Nucleus accumbens (tissue), 56 donors: ENCODE measurements around the gene PRSS50.
"Not testable (repeated sequence)": the region's sequence is repeated elsewhere in the genome, so short reads cannot be mapped to it uniquely, and the experiment has no call there.

ENCODE experiments used
- DNase-seq, 56 donors: peaks; one replicate each; lab custom pipeline; 2025; lab: John Stamatoyannopoulos, UW

Gene PRSS50

DNA sequence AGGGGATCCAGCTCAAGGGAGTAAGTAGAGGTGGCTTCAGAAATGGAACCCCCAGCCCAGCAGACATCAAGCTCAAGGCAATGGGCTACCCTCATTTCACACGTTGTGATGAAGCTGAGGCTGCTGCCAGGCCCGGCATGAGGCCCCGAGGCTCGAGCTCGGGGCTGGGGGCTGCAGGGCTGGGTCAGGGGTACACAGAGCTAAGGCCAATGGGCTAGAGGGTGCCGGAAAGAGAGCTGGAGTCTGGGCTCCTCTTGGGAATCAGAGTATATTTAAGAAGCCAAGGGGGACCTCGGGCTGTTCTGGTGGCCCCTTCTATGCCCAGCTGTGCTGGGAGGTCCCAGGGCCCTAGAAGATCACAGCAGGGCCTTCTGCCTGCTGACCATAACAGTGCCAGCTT lies 7.4 kb downstream of the PRSS50 start:
- no peak for DNase-seq

DNA sequence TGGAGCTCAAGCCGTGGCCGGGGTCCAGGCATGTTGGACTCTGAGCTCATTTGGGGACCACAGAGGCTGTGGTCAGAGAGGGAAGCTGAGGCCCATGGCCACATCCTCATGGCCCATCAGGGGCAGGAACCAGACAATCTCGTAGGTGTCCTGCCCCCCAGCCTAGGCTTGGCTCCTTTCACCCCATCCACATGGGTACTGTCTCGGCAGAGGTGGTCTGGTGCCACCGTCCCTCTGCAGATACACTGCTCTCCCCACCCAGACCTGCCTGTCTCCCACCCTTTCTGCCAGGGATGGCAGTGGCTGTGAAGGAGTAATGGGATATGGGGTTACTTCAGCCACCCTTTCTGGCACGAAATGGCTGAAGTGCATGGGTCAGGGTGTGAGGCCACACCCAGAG lies 7.9 kb downstream of the PRSS50 start:
- DNase-seq, result no peak

DNA sequence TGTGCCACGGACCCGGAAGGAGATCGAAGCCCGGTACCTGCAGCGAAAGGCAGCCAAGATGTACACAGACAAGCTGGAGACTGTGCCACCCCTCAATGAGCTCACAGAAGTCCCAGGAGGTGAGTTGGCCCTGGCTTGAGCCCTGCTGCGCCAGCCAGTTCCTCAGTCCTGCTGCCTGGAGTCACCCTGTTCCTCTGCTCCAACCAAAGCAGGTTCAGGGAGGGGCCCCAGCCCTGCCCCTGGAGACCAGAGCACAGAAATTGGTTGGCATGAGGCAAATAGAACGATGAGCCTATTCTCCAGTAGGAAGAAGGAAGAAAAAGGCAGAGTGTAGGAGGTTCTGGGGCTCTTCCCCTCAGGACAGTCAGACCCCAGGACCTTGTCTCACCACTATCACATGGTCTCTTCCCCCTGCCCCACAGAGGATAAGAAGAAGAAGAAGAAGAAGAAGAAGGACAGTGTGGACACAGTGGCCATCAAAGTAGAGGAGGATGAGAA lies 8.5 kb downstream of the PRSS50 start:
- no peak for DNase-seq

DNA sequence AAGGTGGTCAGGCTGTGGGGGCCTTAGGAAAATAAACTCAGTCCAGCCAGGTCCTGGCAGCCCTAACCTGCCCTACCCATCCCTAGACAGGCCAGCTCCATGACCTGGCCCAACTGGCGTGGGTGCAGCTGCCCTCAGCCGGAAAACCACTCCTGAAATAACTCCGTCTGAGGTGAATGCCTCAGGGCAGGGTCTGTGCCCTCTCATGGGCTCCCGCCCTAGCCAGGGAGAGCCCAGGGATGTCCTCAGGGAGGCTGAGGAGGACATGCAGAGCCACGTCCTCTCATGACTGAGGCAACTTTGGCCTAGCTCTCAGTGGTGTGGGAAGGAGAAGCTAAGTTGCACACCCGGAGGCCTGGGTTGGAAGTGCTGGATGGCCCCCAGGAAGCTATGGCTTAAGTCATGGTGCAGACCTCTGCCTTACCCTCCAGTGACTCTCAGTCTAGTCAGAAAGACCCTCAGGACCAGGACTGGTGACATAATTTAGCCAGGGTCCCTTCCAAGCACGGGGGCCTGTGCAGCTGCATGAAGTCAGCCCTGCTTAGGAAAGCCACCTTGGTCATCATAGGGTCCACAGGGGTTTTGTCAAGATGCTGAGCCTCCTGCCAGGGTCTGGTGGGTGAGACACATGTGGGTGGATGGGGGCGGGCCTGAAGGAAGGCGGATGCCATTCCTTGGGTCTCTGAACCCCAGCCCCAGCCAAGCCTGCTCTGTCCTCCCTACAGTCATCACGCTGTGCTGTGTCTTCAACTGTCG lies 9.1 kb downstream of the PRSS50 start:
- no peak for DNase-seq

DNA sequence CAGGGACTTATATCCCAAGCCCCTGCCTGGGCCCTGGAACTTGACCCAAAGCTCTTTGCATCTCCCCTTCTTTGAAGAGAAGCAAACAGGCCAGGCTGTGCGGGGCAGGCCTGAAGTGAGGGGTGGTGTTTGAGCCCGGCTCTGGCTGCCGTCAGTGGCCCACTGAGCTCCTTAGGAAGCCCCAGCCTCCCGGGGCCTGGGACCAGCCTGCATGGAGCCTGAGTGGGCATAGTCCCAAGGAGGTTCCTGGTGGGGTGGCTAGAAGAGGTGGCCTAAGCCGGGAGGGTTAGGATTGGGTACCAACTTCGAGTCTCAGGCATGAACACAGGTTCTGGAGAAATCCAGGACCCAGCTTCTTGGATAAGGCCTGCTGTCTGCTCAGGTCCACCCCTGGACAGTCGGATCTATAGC lies 10.1 kb downstream of the PRSS50 start:
- no peak for DNase-seq

DNA sequence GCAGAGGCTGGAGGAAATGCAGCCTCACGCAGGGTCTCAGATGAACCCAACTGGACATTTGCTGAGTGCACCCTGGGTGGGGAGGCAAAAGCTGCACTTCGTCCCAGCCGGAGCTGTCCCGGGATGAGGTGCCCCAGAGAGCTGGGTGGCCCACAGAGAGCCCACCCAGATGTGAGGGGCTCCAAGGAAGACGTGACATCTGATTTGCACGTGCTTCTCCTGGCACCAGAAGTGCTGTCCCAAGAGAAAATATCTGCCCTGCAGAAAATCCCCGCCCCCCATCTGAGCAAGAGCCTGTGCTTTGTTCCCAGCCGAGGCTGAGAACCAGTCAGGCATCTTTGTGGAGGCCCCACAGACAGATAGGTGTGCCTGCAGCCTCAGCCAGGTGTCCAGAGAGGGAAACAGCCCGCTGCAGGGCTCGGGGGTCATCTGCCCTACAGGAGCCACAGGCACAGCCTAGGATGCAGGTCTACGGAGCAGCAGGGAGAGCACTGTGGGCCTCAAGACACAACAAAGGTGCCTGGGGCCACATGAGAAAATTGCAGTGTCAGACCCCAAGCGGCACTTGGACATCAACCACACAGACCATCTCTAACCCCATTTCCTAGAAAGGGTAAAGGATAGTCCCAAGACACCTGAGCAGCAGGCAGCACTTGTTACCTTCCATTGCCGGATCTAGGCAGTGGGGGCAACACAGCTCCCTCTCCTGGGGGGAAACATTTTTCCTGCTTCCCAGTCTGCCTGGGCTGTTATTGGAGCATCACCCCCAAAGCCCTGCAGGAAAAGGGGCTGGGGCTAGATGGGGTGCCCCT lies 10.7 kb downstream of the PRSS50 start:
- DNase-seq, result no peak

DNA sequence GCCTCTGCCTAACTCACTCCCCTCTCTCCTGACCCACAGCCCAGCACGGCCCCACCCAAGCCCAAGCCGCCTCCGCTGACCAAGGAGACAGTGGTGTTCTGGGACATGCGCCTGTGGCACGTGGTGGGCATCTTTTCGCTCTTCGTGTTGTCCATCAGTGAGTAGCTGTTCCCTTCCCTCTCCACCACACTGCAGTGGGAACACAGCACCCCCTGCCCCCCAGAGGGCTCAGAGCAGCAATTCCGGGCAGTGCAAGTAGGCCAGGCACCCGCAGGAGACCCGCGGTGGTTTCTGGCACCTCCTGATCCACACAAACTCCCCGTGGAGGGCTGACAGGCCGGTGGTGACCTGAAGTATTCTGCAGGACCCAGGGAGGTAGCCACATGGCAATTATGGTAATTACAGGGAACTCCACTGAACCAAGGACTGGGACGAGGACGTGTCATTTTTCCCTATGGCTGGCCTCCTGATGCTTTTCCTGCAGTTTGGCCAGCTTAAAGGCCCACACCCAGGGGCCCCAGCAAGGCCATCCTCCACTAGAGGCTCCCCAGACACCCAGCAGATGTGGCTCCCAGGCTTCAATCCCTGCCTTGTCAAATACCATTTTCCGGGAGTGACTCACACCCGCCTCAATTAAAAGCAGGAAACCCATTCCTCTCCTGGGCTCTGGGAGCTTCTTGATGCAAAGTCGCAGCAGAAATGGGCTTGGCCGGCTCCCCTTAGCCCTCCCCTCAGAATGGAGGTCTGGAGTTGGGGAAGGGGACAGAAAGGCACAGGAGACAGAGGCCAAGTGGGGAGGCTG lies 11.7 kb downstream of the PRSS50 start:
- DNase-seq, result no peak

DNA sequence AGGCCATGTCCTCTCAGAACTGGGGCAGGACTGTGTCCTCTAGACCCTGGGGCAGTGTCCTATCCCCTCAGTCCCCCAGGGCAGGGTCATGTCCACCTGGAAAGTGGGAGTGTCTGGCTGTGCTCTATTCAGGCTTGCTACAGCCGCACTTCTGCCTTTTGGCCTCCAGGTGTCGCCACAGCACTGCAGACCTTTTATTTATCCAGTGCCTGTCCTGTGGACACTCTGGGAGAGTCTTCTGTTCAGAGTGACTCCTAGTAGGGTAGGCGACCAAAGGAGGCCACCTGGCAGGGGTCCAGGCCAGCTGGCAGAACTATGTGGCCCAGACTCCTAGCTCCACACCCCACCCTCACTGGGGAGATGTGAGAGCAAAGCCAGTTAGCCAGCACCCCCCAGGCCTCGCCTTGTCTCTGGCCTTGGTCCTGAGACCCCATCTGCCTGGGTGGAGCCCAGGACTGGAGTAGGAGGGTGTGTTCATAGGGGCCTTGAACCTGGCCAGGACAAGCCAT lies 12.6 kb downstream of the PRSS50 start:
- DNase-seq, result peak in 48 of 56 donors; percentile 21 to 82 (median 46)

DNA sequence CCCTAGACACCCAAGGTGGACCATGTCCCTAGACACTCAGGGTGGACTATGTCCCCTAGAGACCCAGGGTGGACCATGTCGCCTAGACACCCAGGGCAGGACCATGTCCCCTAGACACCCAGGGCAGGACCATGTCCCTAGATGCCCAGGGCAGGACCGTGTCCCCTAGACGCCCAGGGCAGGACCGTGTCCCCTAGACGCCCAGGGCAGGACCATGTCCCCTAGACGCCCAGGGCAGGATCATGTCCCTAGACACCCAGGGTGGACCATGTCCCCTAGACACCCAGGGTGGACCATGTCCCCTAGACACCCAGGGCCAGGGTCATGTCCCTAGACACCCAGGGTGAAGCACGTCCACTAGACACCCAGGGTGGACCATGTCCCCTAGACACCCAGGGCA lies 13.3 kb downstream of the PRSS50 start:
- not testable (repeated sequence) for DNase-seq

DNA sequence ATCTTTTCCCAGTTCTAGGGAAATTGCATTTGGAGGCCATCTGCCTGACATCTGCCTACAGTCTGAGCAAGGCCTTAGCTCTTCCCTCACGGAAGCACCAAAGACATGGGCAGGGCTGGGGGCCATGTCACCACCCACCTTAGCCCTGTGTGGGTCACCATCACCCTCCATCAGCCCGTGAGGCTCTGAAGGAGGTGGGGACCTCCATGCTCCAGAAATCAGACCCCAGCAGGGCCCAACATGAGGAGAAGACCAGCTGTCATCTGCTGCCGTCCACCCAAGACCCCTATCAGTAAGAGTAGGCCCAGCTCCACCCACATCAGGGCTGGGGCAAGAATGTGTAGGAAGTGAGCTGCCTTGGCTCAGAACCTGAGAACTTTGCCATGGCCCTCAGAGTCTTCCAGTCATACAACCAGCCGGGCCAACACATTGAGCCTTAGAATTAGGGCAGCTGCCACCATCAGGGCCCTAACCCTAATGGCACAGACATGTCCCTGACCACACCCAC lies 14.6 kb downstream of the PRSS50 start:
- no peak for DNase-seq

DNA sequence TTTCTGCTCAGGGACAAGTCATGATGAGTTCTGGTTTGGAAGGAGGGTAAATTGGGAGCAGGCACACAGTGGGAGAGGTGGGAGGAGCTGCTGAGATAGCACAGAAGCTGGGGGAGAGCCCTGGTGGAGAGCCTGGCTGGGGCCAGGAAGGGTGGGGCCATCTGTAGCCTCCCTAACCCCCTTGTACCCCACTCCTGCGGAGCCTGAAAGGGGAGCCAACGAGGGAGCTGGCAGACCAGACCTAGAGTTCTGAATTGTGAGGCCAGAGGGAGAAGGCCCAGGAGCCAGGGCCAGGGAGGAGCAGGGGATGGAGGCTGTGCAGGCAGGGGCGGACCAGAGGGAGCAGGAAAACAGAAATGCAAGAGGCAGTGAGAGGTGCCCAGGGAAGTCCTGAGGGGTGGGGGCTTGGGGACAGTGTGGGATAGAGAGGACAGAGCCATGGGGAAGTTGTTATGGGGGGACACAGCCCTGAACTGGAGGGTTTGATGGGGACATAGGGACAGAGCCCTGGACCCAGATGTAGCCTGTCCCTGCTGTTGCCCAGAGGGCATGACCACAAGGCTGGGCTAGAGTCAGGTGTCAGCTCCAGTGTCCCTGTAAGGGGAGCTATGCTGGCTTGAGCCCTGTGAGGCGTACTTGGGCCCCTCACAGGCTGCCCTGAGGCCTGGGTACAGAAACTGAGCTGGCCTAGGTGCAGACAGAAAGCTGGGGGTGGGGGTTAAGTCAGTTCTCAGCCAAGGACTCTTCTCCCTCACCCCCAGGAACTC lies 15.2 kb downstream of the PRSS50 start:
- no peak for DNase-seq

DNA sequence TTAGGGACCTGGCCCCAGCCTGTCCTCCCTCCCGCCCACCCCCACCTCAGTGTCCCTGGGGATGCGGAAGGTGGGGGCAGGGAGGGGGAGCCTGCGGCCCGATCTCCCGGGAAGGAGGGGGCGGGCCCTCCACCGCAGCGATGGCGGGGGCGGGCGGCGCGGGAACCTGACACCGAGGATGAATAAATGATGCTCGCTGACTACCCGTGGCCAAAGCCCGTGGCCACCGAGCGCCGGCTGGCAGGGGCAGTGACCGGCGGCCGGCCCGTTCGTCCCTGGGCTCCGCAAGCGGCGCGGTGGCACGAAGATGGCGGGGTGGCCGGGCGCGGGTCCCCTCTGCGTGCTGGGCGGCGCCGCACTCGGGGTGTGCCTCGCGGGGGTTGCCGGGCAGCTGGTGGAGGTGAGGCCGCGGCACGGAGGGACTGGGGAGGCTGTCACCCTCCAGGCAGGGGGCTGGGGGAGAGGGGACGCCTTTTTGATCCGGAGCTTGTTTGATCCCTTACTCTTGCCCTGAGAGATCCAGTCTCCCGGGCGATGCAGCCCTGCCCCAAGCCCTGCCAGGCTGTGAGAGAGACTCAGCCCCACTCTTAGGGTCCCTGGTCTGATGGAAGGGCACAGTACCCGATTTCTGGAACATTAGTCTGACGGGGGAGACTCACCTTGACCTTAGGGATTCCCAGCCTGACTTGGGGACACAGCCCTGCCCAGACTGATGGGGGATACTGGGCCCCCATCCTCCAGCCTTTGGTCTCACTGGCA lies 16.3 kb downstream of the PRSS50 start, which contains the start of gene TMIE:
Gene TMIE, plus strand, starts transcription at position 212 of the 759 bp plus-strand sequence. Its CDS starts 96 bp downstream, at position 308.
- peak in 8 of 56 donors; percentile 35 to 64 (median 50) for DNase-seq

DNA sequence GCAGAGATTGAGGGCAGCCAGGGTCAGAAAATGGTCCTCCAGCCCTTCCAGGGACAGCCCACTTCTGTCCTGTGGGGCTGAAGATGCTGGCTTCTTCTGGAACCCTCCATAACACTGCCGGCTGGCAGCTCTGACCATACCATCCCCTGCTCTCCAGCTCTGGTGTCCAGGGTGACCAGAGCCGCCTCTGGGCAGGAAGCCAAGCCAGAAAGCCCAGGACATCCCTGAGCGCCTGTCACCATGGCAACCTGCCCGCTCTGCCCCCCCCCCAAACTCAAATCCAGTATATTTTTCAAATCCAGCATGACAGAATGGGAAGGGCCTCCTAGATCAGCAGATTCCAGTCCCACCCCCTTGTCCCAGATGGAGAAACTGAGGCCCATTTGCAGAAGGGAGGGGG lies 16.9 kb downstream of the PRSS50 start:
- DNase-seq, result peak in 36 of 56 donors; percentile 8 to 83 (median 40)

DNA sequence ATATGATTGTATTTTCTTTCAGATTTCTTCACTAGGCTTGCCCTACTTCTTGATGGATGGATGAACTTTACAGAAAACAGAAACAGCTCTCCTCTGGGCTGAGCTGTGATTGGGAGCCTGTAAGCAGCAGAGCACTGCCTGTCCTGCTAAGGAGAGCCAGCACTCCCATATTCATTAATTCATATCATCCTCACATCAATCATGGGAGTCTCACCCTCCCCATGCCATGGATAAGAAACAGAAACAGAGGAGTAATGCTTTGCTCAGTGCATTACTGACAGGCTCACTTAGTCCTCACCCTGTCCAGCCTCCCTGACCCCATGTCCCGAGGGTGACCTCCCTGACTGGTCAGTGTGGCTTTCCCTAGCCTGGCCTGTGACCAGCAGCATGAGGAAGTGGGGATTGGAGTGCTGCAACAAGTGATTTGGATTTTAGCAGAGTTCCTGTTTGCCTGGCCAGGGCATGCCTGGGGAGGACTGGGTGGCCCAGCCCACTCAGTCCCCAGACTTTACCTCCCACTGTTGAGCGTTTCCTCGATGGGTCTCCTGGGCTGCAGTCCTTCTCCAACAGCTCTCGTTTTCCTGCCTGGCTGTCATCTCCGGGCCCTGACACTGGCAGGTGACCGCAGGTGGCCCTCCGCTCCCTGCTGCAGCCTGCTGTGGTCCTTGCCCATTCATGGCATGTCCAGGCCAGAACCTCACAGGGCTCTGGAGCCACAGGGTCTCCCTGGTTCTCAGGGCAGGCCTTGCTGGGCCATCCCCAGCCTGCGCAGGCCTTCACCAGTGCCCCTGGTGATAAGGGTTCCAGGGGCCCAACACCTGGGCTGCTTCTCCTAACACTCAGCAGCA lies 17.8 kb downstream of the PRSS50 start:
- DNase-seq, result peak in 7 of 56 donors; percentile 8 to 41 (median 32)

DNA sequence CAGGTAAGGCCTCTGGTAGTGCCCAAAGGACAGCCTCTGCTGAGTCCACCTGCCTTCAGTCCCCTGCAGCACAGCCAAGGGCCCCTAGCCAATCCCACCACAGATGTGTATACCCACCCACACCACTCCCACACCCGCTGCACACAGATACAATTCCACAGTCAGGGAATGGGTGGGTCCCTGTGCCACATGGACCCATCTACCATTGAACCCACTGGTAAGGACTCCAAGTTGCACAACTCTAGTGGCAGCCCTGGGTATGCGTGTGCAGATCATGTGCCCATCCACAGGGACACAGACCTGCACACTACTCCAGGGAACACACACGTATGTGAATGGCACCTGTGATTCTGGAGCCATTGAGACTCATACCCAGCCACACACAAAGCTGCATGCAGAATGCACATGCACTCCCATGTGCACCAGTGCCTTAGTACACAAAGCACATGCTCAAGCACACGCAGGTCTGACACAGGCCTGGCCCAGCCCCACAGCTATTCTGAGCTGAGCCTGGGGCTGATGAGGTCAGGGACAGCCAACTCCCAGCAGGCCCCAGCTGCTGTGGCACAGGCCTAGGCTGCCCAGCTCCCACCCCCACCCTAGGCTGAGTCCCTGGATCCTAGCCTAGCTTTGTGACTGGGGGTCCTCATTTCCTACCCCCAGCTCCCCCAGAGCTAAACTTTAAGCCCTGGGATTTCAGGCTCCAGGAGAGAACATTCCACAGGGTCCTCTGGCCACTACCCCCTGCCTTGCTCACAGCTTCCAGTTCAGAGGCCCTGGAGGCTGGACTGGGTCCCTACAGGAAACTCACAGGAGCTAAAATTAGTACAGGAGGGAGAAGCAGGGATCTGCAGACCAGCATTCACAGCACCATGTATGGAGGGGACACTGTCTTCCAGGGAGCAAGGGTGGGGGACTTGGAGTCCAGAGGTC lies 21.4 kb downstream of the PRSS50 start:
- no peak for DNase-seq

DNA sequence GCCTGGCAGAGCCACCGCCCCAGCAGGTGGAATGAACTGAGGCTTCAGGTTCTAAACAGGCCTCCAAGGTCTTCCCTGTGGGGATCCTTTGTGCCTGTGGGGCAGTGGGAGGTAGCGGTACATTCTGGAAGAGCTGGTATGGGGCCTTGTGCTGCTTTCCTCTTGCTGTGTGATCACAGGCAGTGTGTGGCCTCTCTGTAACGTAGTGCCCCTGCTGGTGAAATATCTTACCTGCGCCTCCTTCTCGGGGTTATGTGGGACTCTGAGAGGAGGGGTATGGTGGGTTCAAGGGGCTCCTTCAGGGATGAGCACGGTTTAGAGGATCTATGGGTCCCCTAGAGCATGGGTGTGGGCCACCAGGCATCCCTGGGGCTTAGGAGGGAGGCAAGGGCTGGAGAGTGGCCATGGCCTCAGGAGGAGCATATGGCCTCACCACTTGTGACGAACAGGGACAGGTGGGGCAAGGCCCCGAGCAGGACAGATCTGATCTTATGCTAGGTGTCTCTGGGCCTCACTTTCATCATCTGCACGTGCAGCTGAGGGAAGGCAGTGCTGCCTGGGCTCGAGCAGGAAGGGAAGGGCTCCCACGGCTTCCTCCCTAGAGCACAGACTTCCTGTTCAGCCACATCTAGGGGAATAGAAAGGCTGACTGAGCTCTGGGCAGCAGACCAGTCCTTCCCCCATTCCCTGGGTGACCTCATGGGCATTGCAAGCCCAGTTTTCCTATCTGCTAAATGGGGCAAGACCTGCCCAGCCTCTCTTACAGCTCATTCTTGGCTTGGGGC lies 22.3 kb downstream of the PRSS50 start:
- peak in 13 of 56 donors; percentile 6 to 31 (median 18) for DNase-seq
